HL-60 (cell line): Measurements from ENCODE around the gene ENOX1.

Experiments used
- CTCF ChIP-seq: IDR thresholded peaks from one replicate; pipeline ENCODE4 v1.5.1; 2011; ENCODE audit warnings: low read length, control low read depth, inconsistent platforms; ENCODE audit not compliant: insufficient read depth
- GABPA ChIP-seq: IDR thresholded peaks from 2 replicates; pipeline ENCODE4 v1.6.1; 2012; ENCODE audit warnings: low read depth
- POLR2AphosphoS5 ChIP-seq: IDR thresholded peaks from 2 replicates; pipeline ENCODE4 v1.6.1; 2012; ENCODE audit warnings: low read depth
- REST ChIP-seq: IDR thresholded peaks from 2 replicates; pipeline ENCODE4 v1.6.1; 2012; ENCODE audit warnings: low read depth; ENCODE audit not compliant: insufficient replicate concordance
- SPI1 ChIP-seq: IDR thresholded peaks from 2 replicates; pipeline ENCODE4 v1.6.1; 2012; ENCODE audit warnings: low read depth, mild to moderate bottlenecking, borderline replicate concordance

GRCh38 chr13:43195112-43195511 is 591.7 kb downstream of the ENOX1 start:
- TF ChIP-seq CTCF (no peak), GABPA (no peak), POLR2AphosphoS5 (no peak), REST (no peak), SPI1 (no peak)
